ENCODE measurements around the gene MOB2.

Gene MOB2

DNA sequence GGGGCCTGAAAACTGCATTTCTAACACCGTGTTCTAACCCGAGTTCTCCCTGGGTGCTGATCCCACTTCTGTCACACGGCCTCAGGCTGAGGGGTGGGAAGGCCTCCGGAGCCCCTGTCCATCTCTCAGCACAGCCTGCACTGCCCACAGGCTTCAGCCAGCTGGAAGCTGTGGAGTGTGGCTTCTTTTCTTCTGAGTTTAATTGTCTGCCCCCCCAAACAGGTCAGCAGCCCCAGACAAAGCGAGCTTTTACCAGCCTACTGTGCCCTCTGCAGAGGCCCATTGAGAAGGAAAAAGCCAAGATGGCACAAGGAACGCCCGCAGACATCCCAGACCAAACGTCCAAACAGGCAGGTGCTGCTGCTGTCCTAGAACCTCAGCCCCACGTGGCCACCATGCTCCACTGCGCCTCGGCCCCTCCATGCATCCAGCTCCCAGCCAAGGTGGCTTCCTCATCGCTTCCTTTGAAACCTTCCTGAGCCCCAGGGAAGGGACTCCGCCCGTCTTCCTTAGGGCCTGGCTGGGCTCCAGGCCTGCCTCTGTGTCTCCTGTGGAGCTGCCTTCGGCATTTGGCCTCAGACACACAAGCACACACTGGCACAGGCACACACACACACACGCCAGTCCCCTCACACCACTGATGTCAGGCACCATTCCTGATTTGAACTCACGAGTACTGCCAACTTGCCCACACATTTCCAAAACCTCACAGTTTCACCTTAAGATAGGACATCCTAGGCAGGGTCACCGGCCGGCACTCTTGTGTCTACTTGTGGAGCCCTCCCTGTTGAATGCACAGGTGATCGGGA, 1.7 kb downstream of the MOB2 start:
- Histone ChIP-seq H3K36me3 (peaks cover 7 to 26% (median 13%) of the 10 kb centered on the region in 11 experiments; a peak in 21 of 22 replicates), H3K4me2 (peak overlapping the region in 5 of 11 experiments; percentile 73 to 89 (median 83); a peak in 5 of 22 replicates), H3K27me3 (no peaks in the 10 kb centered on the region), H4K20me1 (peaks cover 92 to 100% (median 98%) of the 10 kb centered on the region in 11 experiments), H3K27ac (no peak overlapping the region), H3K4me1 (peaks cover 39 to 66% (median 56%) of the 10 kb centered on the region in 10 experiments), H3K9ac (no peak overlapping the region), H3K9me3 (replicated peaks in 1 of 11) (no peaks in the 10 kb centered on the region), H3K4me3 (no peak overlapping the region)
- no peak for TF ChIP-seq Cebpa-rat (IDR thresholded peaks at IDR 0.05)

DNA sequence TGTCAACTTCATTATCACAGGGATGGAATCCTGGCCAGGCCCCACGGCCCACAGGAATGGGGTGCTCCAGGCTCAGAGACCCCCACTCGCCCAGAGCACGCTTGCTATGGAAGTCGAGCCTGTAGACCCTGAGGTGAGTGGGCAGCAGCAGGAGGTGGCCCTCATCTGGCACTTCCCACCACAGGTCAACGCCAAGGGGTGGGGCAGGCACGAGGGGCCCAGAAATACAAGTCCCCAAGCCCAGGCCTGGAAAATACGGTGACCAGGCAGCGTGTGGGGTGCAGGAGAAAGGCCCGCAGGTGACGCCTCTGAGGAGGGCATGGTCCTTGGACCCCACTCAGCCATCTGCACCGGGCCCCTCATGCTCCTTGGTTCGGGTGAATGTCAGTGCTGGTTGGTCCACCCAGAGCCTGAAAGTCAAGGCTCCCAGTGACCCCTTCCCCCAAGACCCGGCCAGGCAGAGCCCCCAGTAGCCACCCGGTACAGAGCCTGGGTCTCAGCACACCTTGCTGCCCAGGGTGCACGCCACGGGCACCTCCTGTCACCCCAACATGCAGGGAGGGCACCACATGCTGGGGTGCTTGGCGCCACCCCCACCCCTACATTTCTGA, 2.4 kb downstream of the MOB2 start:
- Histone ChIP-seq H3K4me1 (peaks cover 35 to 60% (median 49%) of the 10 kb centered on the region in 10 experiments), H3K4me2 (no peak overlapping the region), H3K9me3 (replicated peaks in 1 of 11) (no peaks in the 10 kb centered on the region), H3K36me3 (peaks cover 14 to 33% (median 20%) of the 10 kb centered on the region in 11 experiments; a peak in 21 of 22 replicates), H3K4me3 (no peak overlapping the region), H3K27me3 (no peaks in the 10 kb centered on the region), H3K9ac (no peak overlapping the region), H4K20me1 (peaks cover 85 to 100% (median 98%) of the 10 kb centered on the region in 11 experiments), H3K27ac (no peak overlapping the region)
- TF ChIP-seq Cebpa-rat (IDR thresholded peaks at IDR 0.05), result no peak

- Histone ChIP-seq H3K9ac (peak overlapping the region in 3 of 11 experiments; percentile 7 to 13 (median 11); a peak in 3 of 22 replicates), H3K27ac (no peak overlapping the region), H3K4me1 (peaks cover 29 to 53% (median 42%) of the 10 kb centered on the region in 10 experiments), H3K4me3 (no peak overlapping the region), H3K4me2 (no peak overlapping the region), H4K20me1 (peaks cover 84 to 100% (median 98%) of the 10 kb centered on the region in 11 experiments), H3K27me3 (no peaks in the 10 kb centered on the region), H3K36me3 (peaks cover 21 to 39% (median 27%) of the 10 kb centered on the region in 11 experiments), H3K9me3 (replicated peaks in 1 of 11) (no peaks in the 10 kb centered on the region)
- no peak for TF ChIP-seq Cebpa-rat (IDR thresholded peaks at IDR 0.05)
Measured at GRCh38 chr11:1483445-1483961, 3.1 kb downstream of the MOB2 start.

DNA sequence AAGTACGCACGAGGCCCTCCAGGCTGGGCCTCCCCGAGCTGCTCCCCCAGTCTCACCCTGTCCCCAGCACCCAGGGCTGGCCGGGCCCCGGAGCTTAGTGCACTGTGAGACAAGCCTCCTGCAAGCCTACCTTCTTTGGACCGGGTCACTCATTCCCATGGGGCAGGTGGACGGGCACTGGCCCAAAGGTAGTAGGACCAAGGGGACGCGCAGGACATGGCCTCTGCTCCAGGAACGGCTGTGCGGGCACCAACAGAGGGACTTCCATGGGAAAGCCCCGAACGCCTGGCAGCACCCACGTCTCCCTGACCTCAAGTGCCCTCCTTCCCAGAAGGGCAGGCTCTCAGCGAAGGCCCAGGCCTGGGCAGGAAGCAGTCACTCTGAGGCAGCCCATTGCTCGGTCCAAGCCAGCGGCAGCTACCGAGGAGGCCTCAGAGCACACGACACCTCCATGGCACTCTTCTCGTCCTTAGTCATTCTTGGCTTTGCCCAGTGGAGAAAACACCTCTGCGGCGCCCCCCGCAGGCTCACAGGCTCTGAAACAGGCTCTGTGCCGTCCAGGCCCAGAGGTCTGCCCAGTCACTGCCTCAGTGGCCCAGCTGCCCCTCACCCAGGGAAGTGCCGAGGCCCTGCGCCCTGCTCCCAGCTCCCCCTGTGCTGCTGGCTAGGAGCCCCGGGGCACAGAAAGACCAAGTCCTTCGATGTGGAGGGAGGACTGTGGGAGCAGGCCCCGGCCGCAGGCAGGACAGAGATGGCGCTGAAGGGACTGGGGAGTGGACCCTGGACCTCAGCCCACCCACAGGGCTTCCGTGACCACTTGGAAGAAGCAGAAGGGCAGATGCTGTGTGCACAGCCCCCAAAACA, 3.8 kb downstream of the MOB2 start:
- Histone ChIP-seq H3K9ac (peak overlapping the region in 2 of 11 experiments; percentile 9 to 11; a peak in 1 of 22 replicates), H3K4me1 (peaks cover 22 to 46% (median 35%) of the 10 kb centered on the region in 10 experiments), H3K9me3 (replicated peaks in 1 of 11) (no peaks in the 10 kb centered on the region), H4K20me1 (peaks cover 84 to 100% (median 97%) of the 10 kb centered on the region in 11 experiments), H3K4me2 (no peak overlapping the region), H3K36me3 (peaks cover 28 to 46% (median 33%) of the 10 kb centered on the region in 11 experiments), H3K27ac (no peak overlapping the region), H3K27me3 (no peaks in the 10 kb centered on the region), H3K4me3 (no peak overlapping the region)
- no peak for TF ChIP-seq Cebpa-rat (IDR thresholded peaks at IDR 0.05)

DNA sequence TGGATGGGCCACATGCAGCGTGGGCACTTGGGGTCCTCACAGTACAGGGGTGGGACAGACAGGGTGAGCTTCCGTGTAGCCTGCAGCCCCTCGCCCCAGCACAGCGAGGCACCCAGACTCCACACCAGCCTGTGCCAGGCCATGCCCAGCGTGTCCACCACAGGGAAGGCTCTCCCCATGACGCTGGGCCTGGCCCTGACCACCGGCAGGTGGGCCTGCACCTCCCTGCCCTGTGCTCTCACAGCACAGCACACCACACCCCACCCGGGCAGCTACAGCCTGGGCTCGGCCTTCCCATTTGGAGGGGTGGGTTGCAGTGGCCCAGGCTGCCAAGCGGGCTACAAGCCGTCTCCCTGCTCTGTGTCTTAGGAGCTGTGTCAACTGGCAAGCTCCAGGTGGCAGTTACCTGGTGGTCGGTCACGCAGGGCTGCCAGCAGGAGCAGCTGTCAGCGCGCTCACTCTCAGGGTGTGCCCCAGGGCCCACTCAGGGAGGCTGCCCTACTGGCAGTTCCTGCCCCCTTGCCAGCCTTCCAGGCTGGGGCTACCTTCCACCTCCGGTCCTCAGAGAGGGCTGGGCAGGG, 4.6 kb downstream of the MOB2 start:
- H3K9me3 ChIP-seq (replicated peaks in 1 of 11), result no peaks in the 10 kb centered on the region
- peaks cover 75 to 99% (median 88%) of the 10 kb centered on the region in 11 experiments for H4K20me1 ChIP-seq
- no peak overlapping the region for H3K27ac ChIP-seq
- H3K4me2 ChIP-seq, result no peak overlapping the region
- peaks cover 36 to 55% (median 42%) of the 10 kb centered on the region in 11 experiments for H3K36me3 ChIP-seq
- H3K4me3 ChIP-seq, result no peak overlapping the region
- H3K9ac ChIP-seq, result 0 out of 22 replicates have a peak overlapping the region, but pooled peaks of 1 of the 11 experiments have one; percentile 9
- H3K4me1 ChIP-seq, result peaks cover 13 to 38% (median 27%) of the 10 kb centered on the region in 10 experiments
- no peak for TF ChIP-seq Cebpa-rat (IDR thresholded peaks at IDR 0.05)
- H3K27me3 ChIP-seq, result no peaks in the 10 kb centered on the region

DNA sequence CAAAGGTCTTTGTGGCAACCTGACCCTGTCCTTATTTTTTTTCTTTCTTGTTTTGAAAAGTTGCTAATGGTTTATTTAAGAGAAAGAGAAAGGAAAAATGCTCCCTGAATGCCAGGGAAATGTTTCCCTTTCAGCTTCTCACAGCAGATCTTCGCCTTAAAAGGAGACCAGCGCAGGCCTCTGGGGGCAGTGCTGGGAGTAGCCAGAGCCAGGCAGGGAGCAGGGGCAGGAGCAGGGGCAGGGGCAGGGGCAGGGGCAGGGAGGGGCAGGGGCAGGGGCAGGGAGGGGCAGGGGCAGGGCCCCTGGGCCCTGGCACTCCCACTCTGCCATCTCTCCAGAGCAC, 5.1 kb downstream of the MOB2 start:
- H3K9ac ChIP-seq, result no peak overlapping the region
- H3K4me1 ChIP-seq, result peaks cover 8 to 35% (median 22%) of the 10 kb centered on the region in 10 experiments
- no peak overlapping the region for H3K4me2 ChIP-seq
- no peak for TF ChIP-seq Cebpa-rat (IDR thresholded peaks at IDR 0.05)
- H4K20me1 ChIP-seq, result peaks cover 71 to 99% (median 83%) of the 10 kb centered on the region in 11 experiments
- H3K36me3 ChIP-seq, result peaks cover 41 to 60% (median 47%) of the 10 kb centered on the region in 11 experiments
- no peaks in the 10 kb centered on the region for H3K27me3 ChIP-seq
- H3K4me3 ChIP-seq, result no peak overlapping the region
- H3K9me3 ChIP-seq (replicated peaks in 1 of 11), result no peaks in the 10 kb centered on the region
- H3K27ac ChIP-seq, result no peak overlapping the region

- H3K27ac ChIP-seq, result no peak overlapping the region
- TF ChIP-seq Cebpa-rat (IDR thresholded peaks at IDR 0.05), result no peak
Measured at GRCh38 chr11:1480555-1481482, 5.8 kb downstream of the MOB2 start.

More at GRCh38 chr11:1480555-1481482, 5.8 kb downstream of the MOB2 start:
- Histone ChIP-seq H3K4me2 (no peak overlapping the region), H3K4me3 (no peak overlapping the region), H3K9me3 (replicated peaks in 1 of 11) (no peaks in the 10 kb centered on the region), H3K9ac (no peak overlapping the region), H4K20me1 (peaks cover 65 to 98% (median 77%) of the 10 kb centered on the region in 11 experiments), H3K4me1 (peaks cover 2 to 28% (median 16%) of the 10 kb centered on the region in 10 experiments; a peak in 19 of 20 replicates), H3K27me3 (no peaks in the 10 kb centered on the region), H3K36me3 (peaks cover 47 to 66% (median 53%) of the 10 kb centered on the region in 11 experiments)

Data from BLaER1 treated with 17β-estradiol and CSF1 and Interleukin-3, amounts not matched to agents 10 nM and 100 nM (cell line).